ENCODE measurements around the gene ERAS.

DNA sequence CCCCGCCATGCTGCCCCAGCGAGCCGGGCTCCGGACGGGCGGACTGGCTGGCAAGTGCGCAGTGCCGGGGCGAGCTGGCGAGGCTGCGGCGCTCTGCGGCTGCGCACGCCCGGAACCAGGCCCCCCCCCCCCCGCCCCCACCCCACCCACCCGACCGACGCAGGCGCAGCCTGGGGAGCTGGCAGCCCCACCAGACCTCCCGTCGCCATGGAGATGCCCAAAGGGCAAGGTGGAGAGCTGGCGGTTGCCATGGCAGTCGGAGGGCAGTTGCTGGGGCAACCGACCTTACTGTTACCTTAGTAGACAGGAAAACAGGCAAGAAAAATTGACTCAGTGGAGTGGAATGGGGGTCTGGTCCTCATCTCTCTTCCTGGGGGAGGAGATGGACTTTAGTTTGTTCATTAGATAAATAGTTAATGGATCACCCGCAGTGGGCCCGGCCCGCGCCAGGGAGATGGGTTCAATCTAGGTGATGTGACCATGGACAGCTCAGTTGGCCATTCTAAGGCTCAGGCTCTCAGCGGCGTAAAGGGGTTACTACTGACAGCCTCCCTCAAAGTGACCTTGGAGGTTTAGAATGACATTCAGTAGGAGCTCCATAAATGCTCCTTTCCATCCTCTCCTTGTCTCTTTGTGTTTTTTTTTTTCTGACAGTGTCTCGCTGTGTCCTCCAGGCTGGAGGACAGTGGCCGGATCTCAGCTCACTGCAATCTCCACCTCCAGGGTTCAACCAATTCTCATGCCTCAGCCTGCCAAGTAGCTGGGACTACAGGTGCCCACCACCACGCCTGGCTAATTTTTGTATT lies 9.4 kb downstream of the ERAS start, which contains the start of gene PCSK1N:
- TF ChIP-seq BHLHE40 (IDR thresholded peaks at IDR 0.05; ENCODE audit: borderline replicate concordance) (no peak), FOXA1 (IDR thresholded peaks at IDR 0.05) (no peak), FOXM1 (IDR thresholded peaks at IDR 0.05; ENCODE audit: borderline replicate concordance) (no peak), SP1 (IDR thresholded peaks at IDR 0.05) (no peak), ARNT (IDR thresholded peaks at IDR 0.05) (no peak), FOXK2 (IDR thresholded peaks at IDR 0.05) (no peak), TARDBP (IDR thresholded peaks at IDR 0.05) (no peak), NFRKB (IDR thresholded peaks at IDR 0.05) (no peak)
